Skeletal muscle tissue (tissue), 4 donors: ENCODE measurements around the gene DHX9. TPM values are rescaled to one million over a fixed set of nuclear protein-coding genes. Genes with fewer than 3 reads are reported as not detected.

Source experiments
- H3K27ac ChIP-seq: one replicate; pipeline ENCODE4 v1.7.0; 2013; ENCODE audit warnings: mild to moderate bottlenecking, low read depth, low read length, inconsistent platforms
- H3K27me3 ChIP-seq, 3 donors: one replicate each; pipeline ENCODE4 v1.7.0; 2013; ENCODE audit warnings: low read length in 3 of 3; ENCODE audit not compliant: control insufficient read depth in 3 of 3, insufficient read depth in 3 of 3
- H3K36me3 ChIP-seq, 3 donors: one replicate each; pipeline ENCODE4 v1.7.0; 2013; ENCODE audit warnings: low read length in 3 of 3; ENCODE audit not compliant: control insufficient read depth in 3 of 3, insufficient read depth in 3 of 3
- H3K4me1 ChIP-seq, 3 donors: one replicate each; pipeline ENCODE4 v1.7.0; 2013; ENCODE audit warnings: low read length in 3 of 3, mild to moderate bottlenecking in 3 of 3; ENCODE audit not compliant: control insufficient read depth in 3 of 3, insufficient read depth in 3 of 3
- H3K4me3 ChIP-seq, 3 donors: one replicate each; pipeline ENCODE4 v1.7.0; 2013; ENCODE audit warnings: low read length in 3 of 3
- H3K9ac ChIP-seq, 3 donors: one replicate each; pipeline ENCODE4 v1.7.0; 2013; ENCODE audit warnings: low read length in 3 of 3, mild to moderate bottlenecking in 3 of 3, moderate library complexity in 2 of 3, low read depth in 1 of 3
- H3K9me3 ChIP-seq, 3 donors: one replicate each; pipeline ENCODE4 v1.7.0; 2013; ENCODE audit warnings: low read length in 3 of 3; ENCODE audit not compliant: control insufficient read depth in 3 of 3
- total RNA-seq: library from RNA; depleted of rRNA; stranded (reverse); fragments of >200 nt; gene quantifications from one replicate; pipeline ENCODE4 v1.2.3, GENCODE V29; 2014
- donor health status: Osteomylitis.

DHX9 gene
- total RNA-seq, 1 donor from 2014 or later = 142 TPM

DNA sequence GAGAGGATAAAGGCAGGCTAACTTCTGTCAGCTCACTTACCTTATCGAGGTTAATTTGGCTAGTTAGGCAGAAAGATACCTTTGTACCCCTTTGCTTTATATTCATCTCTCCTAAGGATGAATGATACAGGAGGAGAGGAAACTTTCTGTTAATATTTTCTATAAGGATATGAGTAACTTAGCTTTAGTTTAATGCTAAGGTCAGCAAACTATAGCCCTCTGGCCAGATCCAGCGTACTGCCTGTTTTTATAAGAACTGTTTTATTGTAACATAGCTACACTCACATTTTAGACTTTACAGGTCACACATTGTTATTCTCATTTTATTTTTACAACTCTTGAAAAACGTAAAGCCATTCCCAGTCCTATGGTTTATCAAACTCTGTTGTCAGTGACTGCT, 18.1 kb downstream of the DHX9 start:
- H3K9ac ChIP-seq = no peak overlapping the region
- no peaks in the 10 kb centered on the region for H3K4me1 ChIP-seq
- peaks cover 67 to 95% (median 85%) of the 10 kb centered on the region in 3 donors for H3K36me3 ChIP-seq
- H3K27me3 ChIP-seq = no peaks in the 10 kb centered on the region
- no peak overlapping the region for H3K4me3 ChIP-seq
- H3K27ac ChIP-seq = no peak overlapping the region
- no peaks in the 10 kb centered on the region for H3K9me3 ChIP-seq

DNA sequence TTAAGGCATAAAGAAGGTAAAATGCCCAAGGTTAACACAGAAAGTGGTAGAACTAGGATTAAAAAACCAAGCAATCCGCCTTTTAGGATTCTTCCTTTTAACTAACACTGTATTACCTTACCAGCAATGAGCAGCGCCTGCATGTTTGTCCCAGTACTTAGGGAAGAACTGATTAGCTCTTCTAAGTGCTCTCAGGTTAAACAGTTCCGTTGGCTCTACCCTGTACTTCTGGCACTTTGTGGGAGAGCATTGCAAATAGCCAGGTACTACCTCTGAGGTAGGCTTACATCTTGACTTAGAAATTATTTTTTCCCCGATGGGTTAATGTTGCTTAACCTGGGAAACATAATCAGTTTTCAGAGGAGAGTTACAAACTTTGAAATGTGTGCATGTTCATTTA, 21.5 kb downstream of the DHX9 start:
- Histone ChIP-seq H3K9me3 (no peaks in the 10 kb centered on the region), H3K4me1 (no peaks in the 10 kb centered on the region), H3K36me3 (peaks cover 60 to 80% (median 80%) of the 10 kb centered on the region in 3 donors), H3K27ac (no peak overlapping the region), H3K27me3 (no peaks in the 10 kb centered on the region), H3K4me3 (no peak overlapping the region), H3K9ac (no peak overlapping the region)

DNA sequence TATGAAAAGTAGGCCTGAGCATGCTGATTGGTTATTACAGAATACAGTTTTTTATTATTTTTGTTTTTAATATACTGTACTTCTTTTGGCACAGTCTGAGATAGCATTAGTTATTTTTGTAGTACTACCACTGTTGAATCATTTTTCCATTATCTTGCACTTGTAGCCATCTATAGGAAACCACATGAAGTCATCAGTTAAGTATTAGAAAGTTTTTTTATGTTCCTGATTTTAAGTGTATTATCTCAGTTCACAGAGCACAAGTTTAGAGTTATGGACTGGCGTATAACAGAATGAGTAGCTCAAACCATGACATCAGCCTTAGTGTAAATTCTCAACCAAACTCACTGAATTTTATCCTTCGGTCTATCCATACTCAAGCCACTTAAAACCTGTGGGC, 22.8 kb downstream of the DHX9 start:
- H3K27ac ChIP-seq = no peak overlapping the region
- no peaks in the 10 kb centered on the region for H3K27me3 ChIP-seq
- H3K36me3 ChIP-seq = peaks cover 55 to 80% (median 79%) of the 10 kb centered on the region in 3 donors
- no peaks in the 10 kb centered on the region for H3K4me1 ChIP-seq
- no peaks in the 10 kb centered on the region for H3K9me3 ChIP-seq
- no peak overlapping the region for H3K9ac ChIP-seq
- H3K4me3 ChIP-seq = no peak overlapping the region

DNA sequence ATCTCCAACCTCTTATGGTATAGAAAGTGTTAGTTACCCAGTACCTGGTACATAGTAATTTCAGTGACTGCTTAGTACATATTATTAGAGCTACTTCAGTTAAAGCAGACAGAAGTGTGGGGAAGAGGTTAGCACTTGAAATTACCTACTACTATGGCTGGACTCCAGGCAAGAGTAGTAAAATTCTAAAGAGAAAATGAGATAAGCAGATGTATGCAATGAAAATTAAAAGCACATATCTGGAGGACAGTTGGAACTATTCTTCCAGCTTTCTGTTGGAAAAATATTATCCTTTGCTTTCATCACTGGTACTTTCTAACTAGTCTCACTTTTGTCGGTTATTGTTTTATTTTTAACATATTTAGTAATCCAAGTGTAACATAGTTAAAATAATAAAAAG, 23.7 kb downstream of the DHX9 start:
- H3K27ac ChIP-seq = no peak overlapping the region
- H3K4me1 ChIP-seq = no peaks in the 10 kb centered on the region
- H3K9me3 ChIP-seq = no peaks in the 10 kb centered on the region
- no peak overlapping the region for H3K4me3 ChIP-seq
- no peak overlapping the region for H3K9ac ChIP-seq
- no peaks in the 10 kb centered on the region for H3K27me3 ChIP-seq
- peaks cover 53 to 80% (median 79%) of the 10 kb centered on the region in 3 donors for H3K36me3 ChIP-seq

DNA sequence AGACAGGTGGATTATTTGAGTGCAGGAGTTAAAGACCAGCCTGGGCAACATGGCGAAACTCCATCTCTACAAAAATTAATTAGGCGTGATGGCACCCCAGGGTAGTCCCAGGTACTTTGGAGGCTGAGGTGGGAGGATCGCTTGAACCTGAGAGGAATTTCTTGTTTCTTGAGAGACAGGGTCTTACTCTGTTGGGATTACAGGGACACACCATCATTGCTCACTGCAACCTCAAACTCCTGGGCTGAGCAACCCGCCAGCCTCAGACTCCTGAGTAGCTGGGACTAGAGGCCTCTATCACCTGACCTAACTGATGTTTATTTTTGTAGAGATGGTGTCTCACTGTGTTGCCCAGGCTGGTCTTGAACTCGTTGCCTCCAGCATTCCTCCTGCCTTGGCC, 24.8 kb downstream of the DHX9 start:
- Histone ChIP-seq H3K9me3 (no peaks in the 10 kb centered on the region), H3K4me3 (no peak overlapping the region), H3K27me3 (no peaks in the 10 kb centered on the region), H3K36me3 (peaks cover 47 to 78% (median 76%) of the 10 kb centered on the region in 3 donors), H3K4me1 (no peaks in the 10 kb centered on the region), H3K9ac (no peak overlapping the region), H3K27ac (no peak overlapping the region)

DNA sequence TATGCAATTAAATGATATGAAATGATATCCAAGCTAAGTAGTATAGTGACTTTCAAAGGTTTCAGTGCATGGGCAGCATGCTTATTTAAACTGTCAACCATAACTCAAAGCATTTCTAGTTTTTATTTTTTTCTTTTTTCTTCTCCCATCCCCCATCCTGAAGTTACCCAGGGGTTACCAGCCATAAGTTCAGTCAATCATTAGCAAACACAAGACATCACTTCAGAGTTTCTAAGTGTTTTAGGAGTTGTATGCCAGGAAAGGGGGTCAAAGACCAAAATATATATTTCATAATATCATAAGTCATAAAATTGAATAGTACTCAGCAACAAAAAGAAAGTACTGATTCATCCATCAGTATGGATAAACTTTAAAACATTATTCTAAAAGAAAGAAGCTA, 28.7 kb downstream of the DHX9 start:
- no peaks in the 10 kb centered on the region for H3K9me3 ChIP-seq
- H3K4me3 ChIP-seq = no peak overlapping the region
- H3K4me1 ChIP-seq = no peaks in the 10 kb centered on the region
- H3K27me3 ChIP-seq = no peaks in the 10 kb centered on the region
- H3K9ac ChIP-seq = no peak overlapping the region
- H3K36me3 ChIP-seq = peaks cover 30 to 76% (median 67%) of the 10 kb centered on the region in 3 donors
- no peak overlapping the region for H3K27ac ChIP-seq

DNA sequence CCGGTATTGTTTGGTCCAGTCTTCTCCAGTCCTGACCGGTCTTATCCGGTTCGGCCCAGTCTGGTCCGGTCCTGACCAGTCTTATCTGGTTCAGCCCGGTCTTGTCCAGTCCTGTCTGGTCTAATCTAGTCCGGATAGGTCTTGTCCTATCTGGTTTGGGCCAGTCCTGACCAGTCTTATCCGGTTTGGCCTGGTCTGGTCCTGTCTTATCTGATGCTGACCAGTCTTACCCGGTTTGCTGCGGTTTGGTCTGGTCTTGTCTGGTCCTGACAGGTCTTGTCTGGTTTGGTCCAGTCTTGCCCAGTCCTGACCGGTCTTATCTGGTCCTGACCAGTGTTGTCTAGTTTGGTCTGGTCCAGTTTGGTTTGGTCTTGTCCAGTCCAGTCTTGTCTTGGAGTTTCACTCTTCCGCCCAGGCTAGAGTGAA, 30.1 kb downstream of the DHX9 start:
- H3K36me3 ChIP-seq = peaks cover 35 to 84% (median 76%) of the 10 kb centered on the region in 3 donors

DNA sequence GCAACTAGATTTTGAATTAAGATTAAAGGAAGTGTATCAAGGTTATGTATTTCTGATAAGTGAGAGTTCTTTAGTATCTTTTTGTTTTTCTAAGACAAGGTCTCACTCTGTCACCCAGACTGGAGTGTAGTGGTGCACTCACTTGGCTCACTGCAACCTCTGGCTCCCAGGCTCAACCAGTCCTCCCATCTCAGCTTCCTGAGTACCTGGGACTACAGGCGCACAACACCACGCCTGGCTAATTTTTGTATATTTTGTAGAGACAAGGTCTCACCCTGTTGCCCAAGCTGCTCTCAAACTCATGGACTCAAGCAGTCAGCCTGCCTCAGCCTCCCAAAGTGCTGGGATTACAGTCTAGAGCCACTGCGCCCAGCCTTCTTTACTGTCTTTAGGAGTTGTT, 33.7 kb downstream of the DHX9 start:
- Histone ChIP-seq H3K4me1 (no peaks in the 10 kb centered on the region), H3K36me3 (peaks cover 42 to 95% (median 78%) of the 10 kb centered on the region in 3 donors), H3K9me3 (no peaks in the 10 kb centered on the region), H3K4me3 (no peak overlapping the region), H3K27me3 (no peaks in the 10 kb centered on the region), H3K9ac (no peak overlapping the region), H3K27ac (no peak overlapping the region)

More for the DNA sequence above, 30.1 kb downstream of the DHX9 start:
- H3K9ac ChIP-seq = no peak overlapping the region
- H3K4me1 ChIP-seq = no peaks in the 10 kb centered on the region
- H3K4me3 ChIP-seq = no peak overlapping the region
- no peak overlapping the region for H3K27ac ChIP-seq
- no peaks in the 10 kb centered on the region for H3K27me3 ChIP-seq
- H3K9me3 ChIP-seq = no peaks in the 10 kb centered on the region

DNA sequence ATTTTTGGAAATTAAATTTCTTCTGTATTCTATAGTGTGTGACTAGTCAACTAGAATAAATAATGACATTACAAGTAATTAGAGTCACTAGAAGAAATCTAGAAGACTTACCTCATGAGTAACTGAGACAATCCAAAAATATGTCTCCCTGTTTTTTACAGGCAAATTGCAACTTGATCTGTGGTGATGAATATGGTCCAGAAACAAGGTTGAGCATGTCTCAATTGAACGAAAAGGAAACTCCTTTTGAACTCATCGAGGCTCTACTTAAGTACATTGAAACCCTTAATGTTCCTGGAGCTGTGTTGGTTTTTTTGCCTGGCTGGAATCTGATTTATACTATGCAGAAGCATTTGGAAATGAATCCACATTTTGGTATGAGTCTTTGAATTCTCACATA, 36.7 kb downstream of the DHX9 start:
- Histone ChIP-seq H3K4me3 (no peak overlapping the region), H3K27me3 (no peaks in the 10 kb centered on the region), H3K27ac (no peak overlapping the region), H3K36me3 (peaks cover 55 to 96% (median 91%) of the 10 kb centered on the region in 3 donors), H3K9me3 (no peaks in the 10 kb centered on the region), H3K4me1 (no peaks in the 10 kb centered on the region), H3K9ac (no peak overlapping the region)

DNA sequence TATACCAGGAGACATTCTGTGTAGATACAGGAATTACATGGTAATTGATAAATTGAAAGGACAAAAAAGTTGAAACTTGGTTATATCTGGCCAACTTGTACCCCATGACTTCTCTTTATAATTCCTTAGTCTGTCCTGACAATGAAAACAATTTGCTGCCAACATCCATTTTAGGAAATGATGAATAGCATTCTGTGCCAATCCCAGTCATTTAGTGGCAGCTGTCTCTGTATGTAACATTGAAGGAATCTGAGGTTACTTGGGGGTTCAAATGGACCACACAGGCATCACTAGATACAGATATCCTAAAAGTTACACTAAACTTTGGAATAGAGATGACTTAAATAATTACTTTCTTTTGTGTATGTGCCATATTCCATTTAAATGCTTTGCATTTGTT, 38.2 kb downstream of the DHX9 start:
- Histone ChIP-seq H3K9me3 (no peaks in the 10 kb centered on the region), H3K9ac (no peak overlapping the region), H3K36me3 (peaks cover 63 to 98% (median 98%) of the 10 kb centered on the region in 3 donors), H3K4me3 (no peak overlapping the region), H3K27me3 (no peaks in the 10 kb centered on the region), H3K27ac (no peak overlapping the region), H3K4me1 (no peaks in the 10 kb centered on the region)

DNA sequence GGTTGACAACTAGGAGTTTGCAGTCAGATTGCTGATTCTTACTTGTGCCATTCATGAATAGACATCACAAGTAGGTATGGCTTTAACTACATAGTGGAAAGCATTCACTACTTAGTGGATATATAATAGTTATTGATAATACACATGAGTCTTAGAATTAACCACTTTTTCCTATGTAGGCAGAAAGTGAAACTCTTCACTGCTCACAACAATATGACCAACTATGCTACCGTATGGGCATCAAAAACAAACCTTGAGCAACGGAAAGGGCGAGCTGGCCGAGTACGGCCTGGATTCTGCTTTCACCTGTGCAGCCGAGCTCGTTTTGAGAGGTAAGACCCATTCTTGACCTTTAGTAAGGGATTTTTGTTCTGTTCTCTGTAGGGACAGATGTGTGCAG, 38.7 kb downstream of the DHX9 start:
- Histone ChIP-seq H3K9ac (no peak overlapping the region), H3K27me3 (no peaks in the 10 kb centered on the region), H3K27ac (no peak overlapping the region), H3K4me3 (no peak overlapping the region), H3K9me3 (no peaks in the 10 kb centered on the region), H3K36me3 (peaks cover 59 to 95% (median 95%) of the 10 kb centered on the region in 3 donors), H3K4me1 (no peaks in the 10 kb centered on the region)
